ENCODE results near the gene RNF125.

- TF ChIP-seq ZNF639 (tag by site-specific recombination; IDR thresholded peaks at IDR 0.05) (no peak), ZNF830 (tag by site-specific recombination; IDR thresholded peaks at IDR 0.05; ENCODE audit: low read depth) (no peak), ATF2 (tag by site-specific recombination; IDR thresholded peaks at IDR 0.05; ENCODE audit: low read depth) (no peak), PRDM1 (tag by site-specific recombination; IDR thresholded peaks at IDR 0.05) (no peak)
Observed at GRCh38 chr18:31977270-31977872, 41.3 kb upstream of the RNF125 start.

Measured in HEK293 (cell line).